IMR-90 (cell line): ENCODE data around the gene ITGB1. TPM values are rescaled to one million over a fixed set of nuclear protein-coding genes. Genes with fewer than 3 reads are reported as not detected.
A peak's percentile ranks its signal among the peaks of the same experiment; 100 is the strongest.

Experiments
- MAZ ChIP-seq: IDR thresholded peaks from 2 replicates; pipeline ENCODE4 v1.6.1; 2012; ENCODE audit warnings: low read depth, mild to moderate bottlenecking, low read length, improper control_type of control experiment, moderate library complexity, borderline replicate concordance
- NFE2L2 ChIP-seq: fragments of 150-350 bp; IDR thresholded peaks from 2 replicates; pipeline ENCODE4 v1.6.1; 2016; ENCODE audit warnings: low read depth, mild to moderate bottlenecking, low read length
- POLR2A ChIP-seq: IDR thresholded peaks from 2 replicates; pipeline ENCODE4 v1.6.1; 2012; ENCODE audit warnings: mild to moderate bottlenecking, low read depth, low read length
- RFX5 ChIP-seq: IDR thresholded peaks from 2 replicates; pipeline ENCODE4 v1.8.0; 2012; ENCODE audit warnings: low read depth, mild to moderate bottlenecking, low read length, moderate library complexity
- polyA plus RNA-seq, 3 experiments: library from polyadenylated mRNA; depleted of rRNA; stranded (reverse); fragments of >200 nt; gene quantifications; 2 replicates each; pipeline ENCODE4 v1.2.3, GENCODE V29; 2012; ENCODE audit warnings: low replicate concordance in 1 of 3
- total RNA-seq: library from RNA; depleted of rRNA; stranded (reverse); fragments of >200 nt; gene quantifications from 2 replicates; pipeline ENCODE4 v1.2.3, GENCODE V29; 2012
- TF ChIP-seq, protein P1 (sequence below): fragments of 150-350 bp; IDR thresholded peaks from 2 replicates; pipeline ENCODE4 v1.6.1; 2017; ENCODE audit warnings: mild to moderate bottlenecking, antibody characterized with exemption, low read length, low read depth

The ITGB1 gene
- total and polyA plus RNA-seq, 2 of the 4 experiments (the other 2 are of a cell fraction): 1,331 to 2,066 TPM

- TF ChIP-seq MAZ (peak; percentile 87), RFX5 (no peak), POLR2A (peak; percentile 95), NFE2L2 (0 out of 2 replicates have a peak, but pooled peaks have one; percentile 17)
- TF ChIP-seq, protein P1, sequence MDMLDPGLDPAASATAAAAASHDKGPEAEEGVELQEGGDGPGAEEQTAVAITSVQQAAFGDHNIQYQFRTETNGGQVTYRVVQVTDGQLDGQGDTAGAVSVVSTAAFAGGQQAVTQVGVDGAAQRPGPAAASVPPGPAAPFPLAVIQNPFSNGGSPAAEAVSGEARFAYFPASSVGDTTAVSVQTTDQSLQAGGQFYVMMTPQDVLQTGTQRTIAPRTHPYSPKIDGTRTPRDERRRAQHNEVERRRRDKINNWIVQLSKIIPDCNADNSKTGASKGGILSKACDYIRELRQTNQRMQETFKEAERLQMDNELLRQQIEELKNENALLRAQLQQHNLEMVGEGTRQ: peak; percentile 60
Measured at GRCh38 chr10:32958085-32959005, at the start of gene ITGB1 (continued).
